ENCODE measurements around the gene BRPF3. TPM values are rescaled to one million over a fixed set of nuclear protein-coding genes. Genes with fewer than 3 reads are reported as not detected.

Gene BRPF3
- total and polyA plus RNA-seq, 9 of the 15 experiments (the other 6 are each of a cell fraction or from before 2014, with no cell fraction given): 2.2 to 19.3 (median 8.0) TPM

DNA sequence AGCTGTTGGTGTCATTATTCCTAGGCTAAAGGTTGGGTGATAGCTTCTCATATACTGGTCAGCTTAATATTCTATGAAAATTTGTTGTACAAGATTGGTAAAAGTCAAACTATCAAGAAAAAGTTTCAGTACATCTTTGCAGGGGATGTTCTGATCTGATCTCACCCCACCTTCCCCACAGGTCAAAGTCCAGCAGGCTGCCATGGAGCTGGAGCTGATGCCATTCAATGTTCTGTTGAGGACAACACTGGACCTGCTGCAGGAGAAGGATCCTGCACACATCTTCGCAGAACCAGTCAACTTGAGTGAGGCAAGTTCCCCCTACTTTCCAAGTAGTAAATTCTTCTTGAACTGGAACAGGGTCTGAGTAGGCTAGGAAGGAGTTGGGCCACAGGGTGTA is 13.1 kb downstream of the BRPF3 start (continued):
- TF ChIP-seq, protein P1, sequence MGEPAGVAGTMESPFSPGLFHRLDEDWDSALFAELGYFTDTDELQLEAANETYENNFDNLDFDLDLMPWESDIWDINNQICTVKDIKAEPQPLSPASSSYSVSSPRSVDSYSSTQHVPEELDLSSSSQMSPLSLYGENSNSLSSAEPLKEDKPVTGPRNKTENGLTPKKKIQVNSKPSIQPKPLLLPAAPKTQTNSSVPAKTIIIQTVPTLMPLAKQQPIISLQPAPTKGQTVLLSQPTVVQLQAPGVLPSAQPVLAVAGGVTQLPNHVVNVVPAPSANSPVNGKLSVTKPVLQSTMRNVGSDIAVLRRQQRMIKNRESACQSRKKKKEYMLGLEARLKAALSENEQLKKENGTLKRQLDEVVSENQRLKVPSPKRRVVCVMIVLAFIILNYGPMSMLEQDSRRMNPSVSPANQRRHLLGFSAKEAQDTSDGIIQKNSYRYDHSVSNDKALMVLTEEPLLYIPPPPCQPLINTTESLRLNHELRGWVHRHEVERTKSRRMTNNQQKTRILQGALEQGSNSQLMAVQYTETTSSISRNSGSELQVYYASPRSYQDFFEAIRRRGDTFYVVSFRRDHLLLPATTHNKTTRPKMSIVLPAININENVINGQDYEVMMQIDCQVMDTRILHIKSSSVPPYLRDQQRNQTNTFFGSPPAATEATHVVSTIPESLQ (CRISPR knock-in tag; IDR thresholded peaks at IDR 0.05): no peak
- TF ChIP-seq, protein P2, sequence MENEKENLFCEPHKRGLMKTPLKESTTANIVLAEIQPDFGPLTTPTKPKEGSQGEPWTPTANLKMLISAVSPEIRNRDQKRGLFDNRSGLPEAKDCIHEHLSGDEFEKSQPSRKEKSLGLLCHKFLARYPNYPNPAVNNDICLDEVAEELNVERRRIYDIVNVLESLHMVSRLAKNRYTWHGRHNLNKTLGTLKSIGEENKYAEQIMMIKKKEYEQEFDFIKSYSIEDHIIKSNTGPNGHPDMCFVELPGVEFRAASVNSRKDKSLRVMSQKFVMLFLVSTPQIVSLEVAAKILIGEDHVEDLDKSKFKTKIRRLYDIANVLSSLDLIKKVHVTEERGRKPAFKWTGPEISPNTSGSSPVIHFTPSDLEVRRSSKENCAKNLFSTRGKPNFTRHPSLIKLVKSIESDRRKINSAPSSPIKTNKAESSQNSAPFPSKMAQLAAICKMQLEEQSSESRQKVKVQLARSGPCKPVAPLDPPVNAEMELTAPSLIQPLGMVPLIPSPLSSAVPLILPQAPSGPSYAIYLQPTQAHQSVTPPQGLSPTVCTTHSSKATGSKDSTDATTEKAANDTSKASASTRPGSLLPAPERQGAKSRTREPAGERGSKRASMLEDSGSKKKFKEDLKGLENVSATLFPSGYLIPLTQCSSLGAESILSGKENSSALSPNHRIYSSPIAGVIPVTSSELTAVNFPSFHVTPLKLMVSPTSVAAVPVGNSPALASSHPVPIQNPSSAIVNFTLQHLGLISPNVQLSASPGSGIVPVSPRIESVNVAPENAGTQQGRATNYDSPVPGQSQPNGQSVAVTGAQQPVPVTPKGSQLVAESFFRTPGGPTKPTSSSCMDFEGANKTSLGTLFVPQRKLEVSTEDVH (IDR thresholded peaks at IDR 0.05; ENCODE audit: low read depth, partially characterized antibody): no peak
- TF ChIP-seq MYBL2 (IDR thresholded peaks at IDR 0.05; ENCODE audit: low read depth) (no peak), MYBL2 (CRISPR knock-in tag; IDR thresholded peaks at IDR 0.05; ENCODE audit: borderline replicate concordance) (no peak), RFX1 (IDR thresholded peaks at IDR 0.05) (no peak), TAL1 (IDR thresholded peaks at IDR 0.05) (no peak), CCNT2 (IDR thresholded peaks at IDR 0.05; ENCODE audit: borderline replicate concordance, extremely low read depth, insufficient read length, low read depth, low read length) (no peak), ZNF347 (CRISPR knock-in tag; IDR thresholded peaks at IDR 0.05; ENCODE audit: low read depth) (no peak)
